T-helper 1 cell treated with Interleukin-12 subunit alpha and Interleukin-12 subunit beta and Interleukin-4 antibody, amounts not matched to agents 30 μg/mL and 1 μg/mL, for 36 hours (primary cell): ENCODE measurements around the gene DUOXA1.
A peak's percentile ranks its signal among the peaks of the same experiment; 100 is the strongest.

Source experiments
- H3K27ac Mint-ChIP-seq: one replicate; pipeline ENCODE4 v1.8.0; 2021; ENCODE audit warnings: mild to moderate bottlenecking, mixed read lengths
- H3K27me3 Mint-ChIP-seq: one replicate; pipeline ENCODE4 v1.8.0; 2021; ENCODE audit warnings: low read depth, mixed read lengths
- H3K36me3 Mint-ChIP-seq: one replicate; pipeline ENCODE4 v1.8.0; 2021; ENCODE audit warnings: low read depth, mixed read lengths
- H3K4me1 Mint-ChIP-seq: one replicate; pipeline ENCODE4 v1.8.0; 2021; ENCODE audit warnings: low read depth, mixed read lengths
- H3K4me3 Mint-ChIP-seq: one replicate; pipeline ENCODE4 v1.8.0; 2021; ENCODE audit warnings: mild to moderate bottlenecking, moderate library complexity, mixed read lengths
- H3K9me3 Mint-ChIP-seq: one replicate; pipeline ENCODE4 v1.8.0; 2021; ENCODE audit warnings: mixed read lengths

The DUOXA1 gene

DNA sequence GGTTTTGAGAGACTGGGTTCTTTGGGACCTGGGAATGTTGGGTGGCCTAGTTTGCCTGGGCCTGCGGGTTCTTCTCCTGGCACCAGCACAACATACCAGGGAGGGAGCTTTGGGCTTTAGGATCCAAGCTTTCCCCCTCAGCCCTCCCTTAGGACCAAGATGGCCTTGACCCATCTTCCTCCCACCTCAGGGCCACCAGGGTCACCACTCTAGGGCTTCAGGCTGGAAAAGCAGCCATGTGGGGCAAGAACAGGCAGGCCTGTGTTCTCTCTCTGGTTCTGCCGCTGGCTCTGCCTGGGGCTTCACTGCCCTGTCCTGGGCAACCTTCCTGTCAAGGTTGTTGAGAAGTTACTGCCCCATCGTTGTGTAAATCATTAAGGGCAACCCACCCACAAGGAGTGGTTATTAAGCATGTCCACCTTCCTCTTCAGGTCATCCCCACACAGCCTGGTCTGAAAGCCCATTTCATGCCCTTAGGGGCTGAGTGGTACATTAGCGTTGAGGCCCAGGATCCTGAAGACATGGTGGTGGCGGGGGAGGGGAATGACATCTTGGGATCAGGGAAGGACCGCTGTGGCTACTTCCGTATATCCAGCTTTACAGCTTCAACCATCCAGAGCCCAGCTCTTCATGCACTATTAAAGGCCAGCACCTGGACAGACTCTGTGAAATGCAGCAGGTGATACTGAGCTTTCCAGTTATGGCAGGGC lies 767 bp upstream of the DUOXA1 start:
- Mint-ChIP-seq H3K36me3 (no peaks in the 10 kb centered on the region), H3K9me3 (no peaks in the 10 kb centered on the region), H3K27me3 (peaks cover 76% of the 10 kb centered on the region), H3K27ac (no peak overlapping the region), H3K4me1 (peaks cover 6% of the 10 kb centered on the region), H3K4me3 (no peak overlapping the region)

DNA sequence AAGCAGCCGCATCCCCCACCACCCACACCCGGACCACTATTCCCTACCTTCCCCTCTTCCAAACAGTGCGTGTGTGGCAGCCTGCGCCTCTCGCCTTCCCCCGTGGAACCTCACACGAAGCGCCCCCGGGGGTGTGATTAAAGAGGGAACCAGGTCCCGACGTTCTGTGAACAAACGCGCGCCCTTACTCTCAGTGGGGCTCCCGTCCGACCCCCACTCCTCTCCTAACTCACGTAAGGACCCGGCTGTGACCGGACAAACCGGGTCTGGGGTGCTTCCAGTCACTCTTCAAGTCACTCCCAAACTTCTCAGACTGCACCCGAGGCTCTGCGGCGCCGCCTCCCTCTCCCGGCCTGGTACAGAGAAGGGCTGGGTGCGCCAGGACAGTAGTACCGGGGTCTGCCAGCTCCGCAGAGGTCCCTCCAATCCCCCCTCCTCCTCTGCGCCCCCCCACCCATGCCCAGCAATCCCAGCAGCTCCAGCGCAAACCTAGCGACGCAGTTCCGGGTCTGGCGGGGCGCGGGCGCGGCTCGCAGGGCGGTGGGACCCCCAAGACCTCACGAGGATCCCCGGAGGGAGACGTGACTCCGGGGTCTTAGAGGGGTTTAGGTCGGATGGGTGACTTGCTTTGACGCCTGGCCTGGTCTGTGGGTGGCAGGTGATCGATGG lies 574 bp downstream of the DUOXA1 start:
- Mint-ChIP-seq H3K4me3 (no peak overlapping the region), H3K27me3 (peaks cover 75% of the 10 kb centered on the region), H3K9me3 (no peaks in the 10 kb centered on the region), H3K27ac (no peak overlapping the region), H3K4me1 (no peaks in the 10 kb centered on the region), H3K36me3 (no peaks in the 10 kb centered on the region)

DNA sequence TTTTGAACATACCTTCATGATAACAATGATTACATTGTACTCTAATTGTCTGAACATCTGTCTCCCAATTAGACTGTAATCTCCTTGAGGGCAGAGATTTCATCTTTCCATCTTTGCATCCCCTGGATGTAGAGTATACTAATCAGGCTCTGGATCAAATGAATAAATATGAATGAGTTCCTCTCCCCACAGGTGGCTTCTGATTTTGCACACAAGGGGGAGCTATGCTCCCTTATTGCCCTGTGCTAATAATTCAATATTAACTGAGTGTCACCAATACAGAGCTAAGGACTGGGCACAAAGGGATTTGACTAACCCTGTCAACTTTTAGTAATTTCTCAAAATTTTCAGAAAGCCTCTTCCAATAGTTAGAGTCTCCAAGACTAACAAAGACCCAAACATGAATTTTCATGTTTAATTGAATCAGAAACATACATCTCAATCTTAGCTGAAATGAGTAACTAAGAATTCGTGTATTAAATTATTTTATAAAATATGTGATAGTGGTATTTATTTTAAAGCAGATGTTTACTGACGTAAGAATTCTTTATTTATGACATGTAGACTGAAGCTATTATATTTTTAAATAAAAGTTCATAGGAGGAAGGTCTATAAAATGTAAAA lies 3.0 kb downstream of the DUOXA1 start:
- Mint-ChIP-seq H3K9me3 (no peaks in the 10 kb centered on the region), H3K27me3 (peaks cover 60% of the 10 kb centered on the region), H3K36me3 (no peaks in the 10 kb centered on the region), H3K4me1 (no peaks in the 10 kb centered on the region), H3K4me3 (no peak overlapping the region), H3K27ac (no peak overlapping the region)

DNA sequence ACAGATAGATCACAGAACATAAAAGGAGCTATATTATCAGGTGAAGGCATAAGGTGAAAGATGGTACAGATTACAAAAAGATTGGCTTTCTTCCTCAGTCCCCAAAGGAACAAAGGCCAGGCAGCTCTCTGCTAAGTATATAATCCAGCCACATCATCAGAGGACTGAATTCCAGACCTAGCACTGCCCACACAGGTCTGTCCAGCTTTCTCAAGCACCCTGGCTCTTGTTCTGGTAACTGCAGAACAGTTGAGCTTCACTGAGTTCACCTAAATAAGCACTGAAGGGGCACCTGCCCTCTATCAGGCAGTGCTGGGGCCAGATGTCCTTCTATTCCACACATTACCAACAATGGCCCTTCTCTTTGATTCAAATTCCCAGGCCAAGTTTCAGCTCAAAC lies 6.3 kb downstream of the DUOXA1 start:
- Mint-ChIP-seq H3K4me1 (peaks cover under 1% of the 10 kb centered on the region), H3K4me3 (no peak overlapping the region), H3K36me3 (no peaks in the 10 kb centered on the region), H3K9me3 (no peaks in the 10 kb centered on the region), H3K27me3 (peaks cover 40% of the 10 kb centered on the region), H3K27ac (no peak overlapping the region)

DNA sequence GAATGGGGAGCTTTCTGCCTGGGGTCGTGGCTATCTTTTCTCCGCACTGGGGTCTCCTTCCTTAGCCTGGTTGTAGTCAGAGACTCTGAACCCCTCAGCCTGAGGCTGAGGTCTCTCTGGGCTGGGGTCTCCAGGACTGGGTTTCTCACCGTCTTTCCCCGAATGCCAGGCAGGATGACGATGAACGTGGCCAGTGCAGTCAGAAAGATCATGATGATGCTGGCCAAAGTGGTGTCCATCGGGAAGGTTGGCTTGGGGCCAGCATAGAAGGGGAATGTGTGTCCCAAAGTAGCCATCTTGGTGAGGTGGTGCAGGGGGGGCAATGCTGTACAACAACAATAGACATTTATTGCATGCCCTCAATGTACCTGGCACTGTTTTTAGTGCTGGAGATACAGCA lies 7.0 kb downstream of the DUOXA1 start:
- Mint-ChIP-seq H3K9me3 (no peaks in the 10 kb centered on the region), H3K36me3 (peaks cover 1% of the 10 kb centered on the region), H3K27me3 (peaks cover 40% of the 10 kb centered on the region), H3K27ac (no peak overlapping the region), H3K4me1 (peaks cover 5% of the 10 kb centered on the region), H3K4me3 (no peak overlapping the region)

DNA sequence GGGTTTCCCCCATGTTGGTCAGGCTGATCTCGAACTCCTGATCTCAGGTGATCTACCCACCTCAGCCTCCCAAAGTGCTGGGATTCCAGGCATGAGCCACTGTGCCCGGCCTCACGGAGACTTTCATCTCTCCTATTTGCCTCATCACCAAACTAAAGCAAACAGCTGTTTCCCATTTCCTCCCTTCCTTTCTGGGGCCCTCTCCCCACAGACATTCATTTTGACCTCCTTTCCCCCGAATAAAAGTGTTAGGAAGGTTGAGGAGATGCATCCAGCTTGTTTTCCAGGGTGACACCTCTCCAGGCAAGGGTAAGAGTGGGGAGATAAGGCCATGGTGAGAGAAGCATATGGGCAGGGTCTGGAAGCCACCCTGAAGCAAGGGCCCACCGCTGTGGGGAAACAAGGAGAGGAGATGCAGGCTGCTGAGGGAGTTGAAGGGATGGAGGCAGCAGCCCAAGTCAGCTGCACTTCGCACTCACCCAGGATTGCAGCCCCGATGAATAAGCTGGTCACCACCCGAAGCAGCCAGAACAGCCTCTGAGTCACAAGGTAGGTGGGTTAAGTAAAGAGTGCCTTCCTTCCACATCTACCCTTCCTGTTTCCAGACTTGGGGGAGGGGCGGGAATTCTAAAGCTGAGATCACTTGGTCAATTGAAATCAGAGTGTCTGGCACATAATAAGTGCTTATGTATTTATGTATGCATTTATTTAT lies 7.8 kb downstream of the DUOXA1 start:
- H3K4me3 Mint-ChIP-seq = no peak overlapping the region
- no peaks in the 10 kb centered on the region for H3K9me3 Mint-ChIP-seq
- no peak overlapping the region for H3K27ac Mint-ChIP-seq

DNA sequence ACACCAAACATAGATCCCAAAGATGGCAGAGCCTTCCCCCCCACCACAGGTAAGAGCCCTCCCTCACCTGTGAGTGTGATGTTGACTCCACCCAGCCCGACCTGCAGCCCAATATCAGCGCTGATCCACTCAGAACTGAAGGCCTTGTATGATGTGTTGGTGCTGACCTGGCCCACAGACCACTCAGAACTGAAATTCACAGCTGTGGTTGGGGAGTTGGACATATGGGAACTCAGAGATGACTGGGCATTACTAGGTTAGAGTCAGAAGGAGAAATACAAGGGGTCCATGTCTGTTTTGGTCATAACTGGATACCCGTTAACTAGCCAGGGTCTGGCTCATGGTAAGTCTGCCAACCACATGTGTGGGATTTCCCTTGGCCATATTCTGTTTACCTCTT lies 8.7 kb downstream of the DUOXA1 start:
- no peaks in the 10 kb centered on the region for H3K9me3 Mint-ChIP-seq
- H3K4me1 Mint-ChIP-seq = peaks cover 9% of the 10 kb centered on the region
- peaks cover 46% of the 10 kb centered on the region for H3K27me3 Mint-ChIP-seq
- no peak overlapping the region for H3K27ac Mint-ChIP-seq
- H3K36me3 Mint-ChIP-seq = peaks cover 1% of the 10 kb centered on the region
- no peak overlapping the region for H3K4me3 Mint-ChIP-seq

More for the DNA sequence above, 7.8 kb downstream of the DUOXA1 start:
- Mint-ChIP-seq H3K36me3 (peaks cover 1% of the 10 kb centered on the region), H3K4me1 (peaks cover 9% of the 10 kb centered on the region), H3K27me3 (peaks cover 44% of the 10 kb centered on the region)

DNA sequence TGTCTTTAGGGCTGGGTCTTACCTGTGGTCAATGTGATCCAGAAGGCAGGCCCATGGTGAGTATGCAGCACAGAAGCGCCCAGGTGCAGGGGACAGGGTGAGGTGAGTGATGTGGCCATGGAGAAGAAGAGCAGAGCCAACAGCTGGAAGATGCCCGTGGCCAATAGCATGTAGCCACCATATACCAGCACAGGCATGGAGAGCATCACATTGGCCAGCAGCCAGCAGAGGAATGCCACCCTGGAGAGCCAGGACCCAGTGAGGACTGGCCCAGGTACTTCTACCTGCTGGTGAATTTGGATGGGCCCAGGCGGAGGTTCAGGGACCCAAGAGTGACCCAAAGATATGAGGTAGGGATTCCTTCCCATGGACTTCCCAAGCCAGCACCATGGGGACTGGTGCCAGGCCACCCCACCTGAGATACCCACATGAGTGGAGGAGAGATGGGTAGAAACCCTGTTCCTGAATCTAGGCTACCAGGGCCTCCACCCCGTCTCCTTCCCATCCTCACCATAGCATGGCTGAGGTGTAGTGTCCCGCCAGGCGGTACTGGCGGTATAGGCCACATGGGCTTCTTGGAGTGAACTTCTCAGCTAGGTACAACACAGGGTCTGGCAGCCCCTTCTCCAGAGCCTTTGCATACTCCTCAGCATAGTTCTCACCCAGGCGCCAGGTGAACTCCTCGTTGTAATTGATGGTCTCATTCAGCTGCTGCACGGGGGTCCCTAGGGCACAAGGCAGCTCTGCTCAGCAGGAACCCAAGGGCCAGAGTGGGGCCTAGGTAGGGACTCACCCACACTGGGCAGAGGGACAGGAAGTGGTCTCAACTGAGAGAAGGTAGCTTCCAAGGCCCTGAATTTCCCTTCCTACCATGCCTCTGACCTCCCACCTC lies 9.4 kb downstream of the DUOXA1 start:
- H3K4me3 Mint-ChIP-seq = no peak overlapping the region
- H3K36me3 Mint-ChIP-seq = peaks cover 1% of the 10 kb centered on the region
- H3K27ac Mint-ChIP-seq = no peak overlapping the region
- no peaks in the 10 kb centered on the region for H3K9me3 Mint-ChIP-seq
- H3K4me1 Mint-ChIP-seq = peaks cover 9% of the 10 kb centered on the region
- peaks cover 46% of the 10 kb centered on the region for H3K27me3 Mint-ChIP-seq

DNA sequence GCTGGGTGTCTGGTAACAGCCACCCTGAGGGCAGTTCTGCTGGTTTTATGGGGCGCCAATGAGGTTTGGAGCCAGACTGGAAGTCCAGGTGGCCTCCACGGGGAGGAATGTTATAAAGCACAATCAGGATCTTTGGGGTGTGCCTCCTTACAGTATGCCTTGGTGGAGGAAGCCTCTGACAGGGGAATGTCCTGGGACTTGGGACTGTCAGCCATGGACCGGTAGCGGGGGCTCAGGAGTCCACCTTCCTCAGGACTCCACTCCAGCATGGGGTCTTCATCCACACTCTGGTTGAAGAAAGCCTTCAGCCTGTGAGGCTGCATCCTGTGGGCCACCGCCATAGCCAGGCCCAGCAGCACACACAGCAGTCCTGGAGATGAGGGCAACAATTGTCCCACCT lies 10.7 kb downstream of the DUOXA1 start:
- H3K9me3 Mint-ChIP-seq = no peaks in the 10 kb centered on the region
- no peak overlapping the region for H3K4me3 Mint-ChIP-seq
- H3K27me3 Mint-ChIP-seq = peaks cover 52% of the 10 kb centered on the region
- H3K4me1 Mint-ChIP-seq = peaks cover 12% of the 10 kb centered on the region
- peaks cover 1% of the 10 kb centered on the region for H3K36me3 Mint-ChIP-seq
- H3K27ac Mint-ChIP-seq = no peak overlapping the region

DNA sequence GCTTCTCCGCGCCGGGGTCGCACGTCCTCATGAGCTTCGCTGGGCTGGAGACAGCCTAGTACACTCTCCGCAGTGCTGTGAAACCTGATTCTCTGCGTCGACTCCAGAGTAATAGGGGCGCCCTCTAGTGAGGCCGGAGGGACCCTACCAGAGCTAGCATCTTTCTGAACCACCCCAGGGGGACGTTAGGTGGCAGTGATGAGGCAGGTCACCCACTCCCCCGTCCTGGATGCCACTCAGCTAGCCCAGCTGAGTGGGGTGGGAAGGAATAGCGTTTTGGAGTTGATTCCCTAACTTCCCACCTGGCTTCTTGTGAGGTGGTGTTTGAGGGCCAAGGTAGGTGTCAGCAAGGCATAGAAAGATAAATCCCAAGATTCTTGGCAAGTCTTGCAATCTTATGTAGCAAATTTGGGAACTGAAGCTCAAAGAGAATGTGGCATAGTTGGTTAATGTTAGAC lies 11.5 kb downstream of the DUOXA1 start:
- peaks cover 13% of the 10 kb centered on the region for H3K4me1 Mint-ChIP-seq
- peak overlapping the region; percentile 37 for H3K27ac Mint-ChIP-seq
- H3K4me3 Mint-ChIP-seq = peak overlapping the region; percentile 67
- H3K36me3 Mint-ChIP-seq = peaks cover 1% of the 10 kb centered on the region
- peaks cover 59% of the 10 kb centered on the region for H3K27me3 Mint-ChIP-seq
- no peaks in the 10 kb centered on the region for H3K9me3 Mint-ChIP-seq

DNA sequence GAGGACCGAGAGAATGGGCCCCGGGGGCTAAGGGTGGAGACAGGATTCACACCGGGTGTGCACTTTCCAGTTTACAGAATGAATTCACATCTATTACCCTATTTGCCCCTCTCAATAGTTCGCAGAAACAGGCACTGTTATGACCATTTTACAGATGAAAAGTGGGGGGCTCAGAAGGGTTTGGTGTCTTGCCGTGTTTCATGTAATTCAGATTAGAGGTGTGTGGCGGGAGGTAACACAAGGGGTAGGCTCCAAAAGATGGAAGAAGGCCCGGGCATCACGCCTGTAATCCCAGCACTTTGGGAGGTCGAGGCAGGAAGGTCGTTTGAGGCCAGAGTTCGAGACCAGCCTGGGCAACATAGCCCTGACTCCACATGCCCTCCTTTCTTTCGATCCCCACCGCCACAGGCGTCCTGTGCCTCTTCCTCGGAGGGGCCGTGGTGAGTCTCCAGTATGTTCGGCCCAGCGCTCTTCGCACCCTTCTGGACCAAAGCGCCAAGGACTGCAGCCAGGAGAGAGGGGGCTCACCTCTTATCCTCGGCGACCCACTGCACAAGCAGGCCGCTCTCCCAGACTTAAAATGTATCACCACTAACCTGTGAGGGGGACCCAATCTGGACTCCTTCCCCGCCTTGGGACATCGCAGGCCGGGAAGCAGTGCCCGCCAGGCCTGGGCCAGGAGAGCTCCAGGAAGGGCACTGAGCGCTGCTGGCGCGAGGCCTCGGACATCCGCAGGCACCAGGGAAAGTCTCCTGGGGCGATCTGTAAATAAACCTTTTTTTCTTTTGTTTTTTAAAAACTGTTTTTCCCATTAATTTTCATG lies 12.2 kb downstream of the DUOXA1 start:
- Mint-ChIP-seq H3K4me1 (peaks cover 13% of the 10 kb centered on the region), H3K9me3 (no peaks in the 10 kb centered on the region), H3K4me3 (peak overlapping the region; percentile 67), H3K36me3 (peaks cover 1% of the 10 kb centered on the region), H3K27me3 (peaks cover 61% of the 10 kb centered on the region), H3K27ac (peak overlapping the region; percentile 37)

DNA sequence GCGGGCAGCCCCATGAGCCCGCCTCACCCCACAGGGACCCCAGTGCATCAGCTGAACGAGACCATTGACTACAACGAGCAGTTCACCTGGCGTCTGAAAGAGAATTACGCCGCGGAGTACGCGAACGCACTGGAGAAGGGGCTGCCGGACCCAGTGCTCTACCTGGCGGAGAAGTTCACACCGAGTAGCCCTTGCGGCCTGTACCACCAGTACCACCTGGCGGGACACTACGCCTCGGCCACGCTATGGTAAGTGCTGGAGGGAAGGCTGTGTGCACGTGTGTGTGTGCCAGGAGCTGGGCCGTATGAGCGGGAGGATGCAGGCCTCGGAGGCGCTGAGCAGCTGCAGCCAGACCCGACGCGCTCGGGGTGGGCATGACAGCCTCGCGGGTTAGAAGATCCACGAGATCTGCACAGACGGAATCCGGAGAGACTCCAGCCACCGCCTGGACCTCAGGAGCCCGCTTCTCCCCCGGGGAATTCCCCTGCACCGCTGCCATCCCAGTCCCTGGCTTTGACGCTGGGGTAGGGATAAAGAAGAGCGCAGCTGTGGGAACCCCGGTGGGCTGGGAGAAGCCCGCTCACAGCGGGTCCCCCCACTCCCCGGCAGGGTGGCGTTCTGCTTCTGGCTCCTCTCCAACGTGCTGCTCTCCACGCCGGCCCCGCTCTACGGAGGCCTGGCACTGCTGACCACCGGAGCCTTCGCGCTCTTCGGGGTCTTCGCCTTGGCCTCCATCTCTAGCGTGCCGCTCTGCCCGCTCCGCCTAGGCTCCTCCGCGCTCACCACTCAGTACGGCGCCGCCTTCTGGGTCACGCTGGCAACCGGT lies 13.0 kb downstream of the DUOXA1 start:
- no peak overlapping the region for H3K27ac Mint-ChIP-seq
- H3K27me3 Mint-ChIP-seq = peaks cover 66% of the 10 kb centered on the region
- no peaks in the 10 kb centered on the region for H3K9me3 Mint-ChIP-seq
- H3K4me3 Mint-ChIP-seq = no peak overlapping the region
- H3K4me1 Mint-ChIP-seq = peaks cover 17% of the 10 kb centered on the region
- peaks cover 1% of the 10 kb centered on the region for H3K36me3 Mint-ChIP-seq
